B cell (primary cell): Measurements from ENCODE around the gene PREB.

Source experiments
- CTCF ChIP-seq: fragments of 200-600 bp; IDR thresholded peaks from one replicate; pipeline ENCODE4 v1.8.0; 2022; ENCODE audit warnings: antibody characterized with exemption, mild to moderate bottlenecking
- EZH2 ChIP-seq: IDR thresholded peaks from 2 replicates; pipeline ENCODE4 v1.6.1; 2012; ENCODE audit warnings: borderline replicate concordance, low read depth, mild to moderate bottlenecking, moderate library complexity, low read length; ENCODE audit not compliant: insufficient read depth, poor library complexity, severe bottlenecking

GRCh38 chr2:27179344-27180000 lies 45.0 kb upstream of the PREB start:
- TF ChIP-seq EZH2, result no peak
- no peak for TF ChIP-seq CTCF
